Neural cell (in vitro differentiated cells): ENCODE measurements around the gene RBM33.

Source experiments
- CTCF ChIP-seq: fragments of 450-650 bp; IDR thresholded peaks from 2 replicates; pipeline ENCODE4 v1.5.1; 2014; ENCODE audit warnings: antibody characterized with exemption, mild to moderate bottlenecking, moderate library complexity; ENCODE audit not compliant: poor library complexity, severe bottlenecking
- EZH2 ChIP-seq: fragments of 200-600, 300-800 bp; shearing (Covaris generic), sonication (generic); IDR thresholded peaks from 2 replicates; pipeline ENCODE4 v1.6.1; 2014; ENCODE audit warnings: antibody characterized with exemption, low read length, borderline replicate concordance, mild to moderate bottlenecking; ENCODE audit not compliant: insufficient read depth, poor library complexity, severe bottlenecking

GRCh38 chr7:155791836-155792235 lies 147.4 kb downstream of the RBM33 start:
- TF ChIP-seq EZH2 (no peak), CTCF (no peak)
